Nephron (organoid): ENCODE results near the gene KIZ.

Experiments used
- H3K27ac Mint-ChIP-seq, 3 experiments: 2 replicates each; pipeline ENCODE4 v1.8.0; 2020; ENCODE audit warnings: mixed read lengths in 3 of 3, mild to moderate bottlenecking in 2 of 3, moderate library complexity in 1 of 3
- H3K27me3 Mint-ChIP-seq: 2 replicates; pipeline ENCODE4 v1.8.0; 2021; ENCODE audit warnings: low read depth, mild to moderate bottlenecking, moderate library complexity, mixed read lengths
- H3K36me3 Mint-ChIP-seq: 2 replicates; pipeline ENCODE4 v1.8.0; 2020; ENCODE audit warnings: low read depth, mixed read lengths
- H3K4me1 Mint-ChIP-seq: 2 replicates; pipeline ENCODE4 v1.8.0; 2020; ENCODE audit warnings: mixed read lengths
- H3K4me3 Mint-ChIP-seq, 3 experiments: 2 replicates each; pipeline ENCODE4 v1.8.0; 2020; ENCODE audit warnings: mild to moderate bottlenecking in 3 of 3, mixed read lengths in 3 of 3, moderate library complexity in 2 of 3
- H3K9me3 Mint-ChIP-seq: 2 replicates; pipeline ENCODE4 v1.8.0; 2020; ENCODE audit warnings: mixed read lengths
- CTCF ChIP-seq, 3 experiments: fragments of 200-600 bp; sonication (generic); IDR thresholded peaks; one replicate each; pipeline ENCODE4 v1.5.0; 2021; ENCODE audit warnings: antibody characterized with exemption in 3 of 3; ENCODE audit not compliant: unreplicated experiment in 3 of 3

KIZ gene

GRCh38 chr20:21202259-21202658, 76.4 kb downstream of the KIZ start:
- H3K27ac Mint-ChIP-seq = no peak overlapping the region
- H3K9me3 Mint-ChIP-seq = no peaks in the 10 kb centered on the region
- TF ChIP-seq CTCF (IDR thresholded peaks at IDR 0.05; ENCODE audit: unreplicated experiment in 3 of 3) = no peak
- peaks cover 8% of the 10 kb centered on the region for H3K36me3 Mint-ChIP-seq
- no peak overlapping the region for H3K4me3 Mint-ChIP-seq
- no peaks in the 10 kb centered on the region for H3K4me1 Mint-ChIP-seq
- no peaks in the 10 kb centered on the region for H3K27me3 Mint-ChIP-seq

DNA sequence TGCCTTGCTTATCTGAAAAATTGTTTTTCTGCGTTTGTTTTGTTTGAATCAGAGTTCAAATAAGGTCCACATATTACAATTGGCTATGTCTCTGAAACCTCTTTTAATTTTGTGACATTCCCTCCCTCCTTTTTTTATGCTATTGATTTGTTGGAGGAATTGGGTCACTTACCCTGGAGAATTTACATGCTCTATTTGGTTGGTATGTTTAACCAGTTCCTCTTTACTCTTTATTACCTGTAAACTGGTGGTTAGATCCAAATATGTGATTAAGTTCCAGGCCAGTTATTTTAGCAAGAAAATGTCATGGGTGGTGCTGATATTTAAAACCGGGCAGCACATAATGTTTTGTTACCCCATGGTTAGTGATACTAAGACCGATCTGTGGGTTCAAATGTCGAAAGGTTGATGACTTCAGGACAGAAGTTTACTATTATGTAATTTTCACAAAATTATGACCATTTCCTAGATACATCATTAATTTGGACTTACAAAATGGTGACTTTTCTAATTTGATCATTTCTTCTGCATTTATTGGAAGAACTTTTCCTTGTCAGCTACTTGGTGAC, 77.3 kb downstream of the KIZ start:
- Mint-ChIP-seq H3K9me3 (no peaks in the 10 kb centered on the region), H3K4me1 (no peaks in the 10 kb centered on the region), H3K27ac (no peak overlapping the region), H3K36me3 (peaks cover 8% of the 10 kb centered on the region), H3K4me3 (no peak overlapping the region), H3K27me3 (no peaks in the 10 kb centered on the region)
- TF ChIP-seq CTCF (IDR thresholded peaks at IDR 0.05; ENCODE audit: unreplicated experiment in 3 of 3) = no peak

- no peak overlapping the region for H3K4me3 Mint-ChIP-seq
- no peaks in the 10 kb centered on the region for H3K9me3 Mint-ChIP-seq
- no peak for TF ChIP-seq CTCF (IDR thresholded peaks at IDR 0.05; ENCODE audit: unreplicated experiment in 3 of 3)
- no peaks in the 10 kb centered on the region for H3K4me1 Mint-ChIP-seq
- H3K27ac Mint-ChIP-seq = no peak overlapping the region
- H3K36me3 Mint-ChIP-seq = peaks cover 8% of the 10 kb centered on the region
- H3K27me3 Mint-ChIP-seq = no peaks in the 10 kb centered on the region
Measured at GRCh38 chr20:21206584-21206983, 80.7 kb downstream of the KIZ start.

- Mint-ChIP-seq H3K27ac (no peak overlapping the region), H3K36me3 (peaks cover 8% of the 10 kb centered on the region), H3K9me3 (no peaks in the 10 kb centered on the region), H3K4me3 (no peak overlapping the region), H3K4me1 (no peaks in the 10 kb centered on the region), H3K27me3 (no peaks in the 10 kb centered on the region)
- TF ChIP-seq CTCF (IDR thresholded peaks at IDR 0.05; ENCODE audit: unreplicated experiment in 3 of 3) = no peak
Measured at GRCh38 chr20:21208999-21209398, 83.1 kb downstream of the KIZ start.

DNA sequence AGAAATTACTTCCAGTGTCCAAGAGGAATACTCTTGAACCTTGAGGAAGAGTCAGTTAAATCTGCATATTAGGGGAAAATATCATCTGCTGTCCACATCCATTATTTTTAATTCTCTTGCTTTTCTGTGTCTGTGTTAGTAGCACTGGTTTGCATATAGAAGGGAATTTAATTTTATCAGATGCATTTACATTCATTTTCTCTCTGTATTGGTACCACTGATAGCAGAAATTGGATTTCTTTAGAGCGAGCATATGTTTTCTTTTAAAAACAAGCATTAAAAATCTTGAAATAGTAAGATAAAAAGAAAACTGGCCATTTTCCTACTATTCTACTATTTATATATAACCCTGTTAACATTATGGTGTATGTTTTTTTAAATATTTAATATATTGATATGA, 83.8 kb downstream of the KIZ start:
- Mint-ChIP-seq H3K27me3 (no peaks in the 10 kb centered on the region), H3K4me3 (no peak overlapping the region), H3K9me3 (no peaks in the 10 kb centered on the region), H3K36me3 (peaks cover 8% of the 10 kb centered on the region), H3K27ac (no peak overlapping the region), H3K4me1 (no peaks in the 10 kb centered on the region)
- no peak for TF ChIP-seq CTCF (IDR thresholded peaks at IDR 0.05; ENCODE audit: unreplicated experiment in 3 of 3)

DNA sequence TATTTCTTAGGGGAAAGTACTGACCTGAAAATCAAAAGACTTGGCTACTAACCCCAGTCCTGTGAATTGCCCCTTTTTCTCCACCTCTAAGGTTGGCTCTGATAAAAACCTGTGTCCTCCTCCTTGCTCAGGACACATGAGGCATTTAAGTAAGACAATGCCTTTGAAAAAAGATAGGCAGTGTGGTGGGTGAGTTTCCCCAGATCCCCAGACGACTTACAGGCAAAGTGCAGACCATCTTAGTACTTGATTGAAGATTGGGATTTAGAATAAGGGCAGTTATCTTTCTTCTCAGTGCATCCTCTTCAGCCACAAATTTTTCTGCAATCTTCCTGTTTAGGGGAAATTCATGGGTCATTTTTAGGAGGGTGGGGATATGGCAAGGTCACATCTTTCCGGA, 87.8 kb downstream of the KIZ start:
- Mint-ChIP-seq H3K27ac (no peak overlapping the region), H3K36me3 (no peaks in the 10 kb centered on the region), H3K4me1 (no peaks in the 10 kb centered on the region), H3K9me3 (no peaks in the 10 kb centered on the region), H3K27me3 (no peaks in the 10 kb centered on the region), H3K4me3 (no peak overlapping the region)
- TF ChIP-seq CTCF (IDR thresholded peaks at IDR 0.05; ENCODE audit: unreplicated experiment in 3 of 3) = no peak
